Measurements from ENCODE around the gene SPDL1. TPM values are rescaled to one million over a fixed set of nuclear protein-coding genes. Genes with fewer than 3 reads are reported as not detected.

Gene SPDL1
- total RNA-seq, 2 donors from 2014 or later, result 8.0 to 13.7 TPM

DNA sequence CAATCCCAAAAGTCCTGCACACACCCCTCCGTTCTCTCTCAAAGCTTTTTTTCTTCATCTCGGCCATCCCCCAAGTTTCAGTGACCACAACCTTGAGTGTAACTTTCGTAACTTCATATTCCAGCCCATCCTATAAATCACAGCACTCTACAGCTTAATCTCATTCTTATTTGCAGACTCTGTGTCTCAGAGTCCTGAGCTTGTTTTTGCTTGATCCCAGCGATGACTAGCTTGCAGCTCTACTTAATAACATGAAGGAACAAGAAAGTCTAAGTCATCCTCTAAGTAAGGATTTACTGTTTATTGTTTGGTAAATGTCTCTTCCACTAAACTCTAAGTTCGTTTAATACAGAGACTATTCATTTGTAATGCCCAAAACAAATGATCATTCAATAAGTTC is 2.6 kb upstream of the SPDL1 start:
- Histone ChIP-seq H3K4me1 (no peaks in the 10 kb centered on the region), H3K27ac (no peak overlapping the region), H3K27me3 (no peaks in the 10 kb centered on the region), H3K9me3 (no peaks in the 10 kb centered on the region), H3K9ac (ENCODE audit: low read depth in 2 of 2, low read length in 2 of 2) (no peak overlapping the region), H3K4me3 (no peak overlapping the region), H3K36me3 (no peaks in the 10 kb centered on the region)
- intact Hi-C loops (cut with DNase I), result loop anchor here (2.0 to 10.0 kb wide), 2 partner anchors 594 to 896 kb away; no protein-coding TSS in a partner anchor
- TF ChIP-seq, protein P1, sequence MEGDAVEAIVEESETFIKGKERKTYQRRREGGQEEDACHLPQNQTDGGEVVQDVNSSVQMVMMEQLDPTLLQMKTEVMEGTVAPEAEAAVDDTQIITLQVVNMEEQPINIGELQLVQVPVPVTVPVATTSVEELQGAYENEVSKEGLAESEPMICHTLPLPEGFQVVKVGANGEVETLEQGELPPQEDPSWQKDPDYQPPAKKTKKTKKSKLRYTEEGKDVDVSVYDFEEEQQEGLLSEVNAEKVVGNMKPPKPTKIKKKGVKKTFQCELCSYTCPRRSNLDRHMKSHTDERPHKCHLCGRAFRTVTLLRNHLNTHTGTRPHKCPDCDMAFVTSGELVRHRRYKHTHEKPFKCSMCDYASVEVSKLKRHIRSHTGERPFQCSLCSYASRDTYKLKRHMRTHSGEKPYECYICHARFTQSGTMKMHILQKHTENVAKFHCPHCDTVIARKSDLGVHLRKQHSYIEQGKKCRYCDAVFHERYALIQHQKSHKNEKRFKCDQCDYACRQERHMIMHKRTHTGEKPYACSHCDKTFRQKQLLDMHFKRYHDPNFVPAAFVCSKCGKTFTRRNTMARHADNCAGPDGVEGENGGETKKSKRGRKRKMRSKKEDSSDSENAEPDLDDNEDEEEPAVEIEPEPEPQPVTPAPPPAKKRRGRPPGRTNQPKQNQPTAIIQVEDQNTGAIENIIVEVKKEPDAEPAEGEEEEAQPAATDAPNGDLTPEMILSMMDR (IDR thresholded peaks at IDR 0.05), result no peak
- DNase-seq, result no peak

DNA sequence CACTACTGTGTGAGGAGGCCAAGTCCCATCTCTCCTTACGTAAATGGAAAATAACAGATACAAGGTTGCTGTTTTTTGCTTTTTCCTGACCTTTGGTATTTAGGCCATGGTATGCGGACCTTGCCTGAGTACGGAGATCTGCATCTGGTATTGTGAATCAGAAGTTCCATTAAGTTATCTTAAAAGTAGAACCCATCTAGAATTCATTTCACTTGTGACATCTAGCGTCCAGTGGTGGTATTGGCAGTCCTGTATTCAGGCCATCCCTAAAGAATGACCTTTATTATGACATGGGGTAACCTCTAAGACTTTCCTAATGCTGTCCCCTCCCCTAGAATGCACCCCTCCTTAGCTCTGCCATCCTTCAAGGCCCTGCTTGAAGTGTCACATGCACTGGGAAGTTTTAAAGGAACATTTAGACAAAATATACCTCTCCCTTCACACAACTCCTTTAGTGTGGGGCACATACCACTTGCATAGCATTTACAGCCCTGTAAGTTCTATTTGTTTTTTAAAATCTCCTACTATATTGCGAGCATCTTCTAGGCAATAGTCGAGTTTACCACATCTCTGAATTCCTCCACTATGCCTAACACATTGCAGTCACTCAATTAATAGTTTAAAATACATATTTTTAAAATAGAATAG is 1.9 kb upstream of the SPDL1 start:
- intact Hi-C loops (cut with DNase I), result loop anchor here (2.0 to 10.0 kb wide), 2 partner anchors 595 to 897 kb away; no protein-coding TSS in a partner anchor
- no peaks in the 10 kb centered on the region for H3K4me1 ChIP-seq
- no peak overlapping the region for H3K9ac ChIP-seq (ENCODE audit: low read depth in 2 of 2, low read length in 2 of 2)
- no peaks in the 10 kb centered on the region for H3K27me3 ChIP-seq
- DNase-seq, result peak; percentile 78
- no peak overlapping the region for H3K4me3 ChIP-seq
- H3K9me3 ChIP-seq, result no peaks in the 10 kb centered on the region
- no peak overlapping the region for H3K27ac ChIP-seq
- TF ChIP-seq, protein P1 (IDR thresholded peaks at IDR 0.05), result peak; percentile 69
- no peaks in the 10 kb centered on the region for H3K36me3 ChIP-seq

DNA sequence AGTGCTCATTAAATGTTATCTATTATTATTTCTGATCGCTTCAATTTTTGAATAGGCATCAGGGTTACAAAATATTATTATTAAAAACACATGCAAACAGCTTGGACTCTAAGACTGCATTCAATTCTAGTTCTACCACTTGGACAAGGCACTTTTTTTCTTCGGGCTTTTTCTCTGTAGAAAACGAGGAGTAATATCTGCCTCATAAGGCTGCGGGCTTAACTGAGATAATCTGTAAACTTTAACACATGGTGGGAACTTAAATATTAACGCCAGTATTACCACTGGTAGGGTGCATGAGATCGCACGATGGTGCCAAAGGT is 511 bp upstream of the SPDL1 start:
- H3K9me3 ChIP-seq, result no peaks in the 10 kb centered on the region
- H3K27ac ChIP-seq, result peak overlapping the region; percentile 58
- H3K9ac ChIP-seq (ENCODE audit: low read depth in 2 of 2, low read length in 2 of 2), result peak overlapping the region in 1 of 2 donors; percentile 78
- no peaks in the 10 kb centered on the region for H3K36me3 ChIP-seq
- H3K27me3 ChIP-seq, result no peaks in the 10 kb centered on the region
- H3K4me1 ChIP-seq, result no peaks in the 10 kb centered on the region
- TF ChIP-seq, protein P1 (IDR thresholded peaks at IDR 0.05), result no peak
- intact Hi-C loops (cut with DNase I), result loop anchor here (10.0 kb wide), 1 partner anchor 898 kb away; no protein-coding TSS in a partner anchor
- peak overlapping the region; percentile 86 for H3K4me3 ChIP-seq
- no peak for DNase-seq

DNA sequence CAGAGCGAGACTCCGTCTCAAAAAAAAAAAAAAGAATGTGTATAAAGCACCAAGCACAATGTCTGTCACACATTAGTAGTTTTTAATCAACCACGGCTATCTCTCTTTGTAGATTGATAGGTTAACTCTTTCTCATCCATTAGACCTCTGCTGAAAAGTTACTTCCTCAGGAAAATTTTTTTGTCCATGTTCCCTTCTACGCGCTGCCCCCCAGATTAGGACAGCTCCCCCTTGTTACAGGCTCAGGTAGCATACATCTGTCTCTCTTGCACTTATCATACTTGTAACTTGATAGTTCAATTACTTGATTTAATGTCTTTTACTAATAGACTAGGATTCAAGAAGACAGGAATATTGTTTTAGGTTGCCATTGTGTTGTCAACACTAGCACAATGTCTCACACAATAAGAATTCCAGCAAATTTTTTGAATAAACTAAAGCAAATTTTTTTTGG is 1.5 kb downstream of the SPDL1 start:
- H3K27me3 ChIP-seq, result no peaks in the 10 kb centered on the region
- H3K27ac ChIP-seq, result no peak overlapping the region
- TF ChIP-seq, protein P1 (IDR thresholded peaks at IDR 0.05), result no peak
- no peaks in the 10 kb centered on the region for H3K36me3 ChIP-seq
- no peaks in the 10 kb centered on the region for H3K9me3 ChIP-seq
- no peak for DNase-seq
- no peak overlapping the region for H3K9ac ChIP-seq (ENCODE audit: low read depth in 2 of 2, low read length in 2 of 2)
- intact Hi-C loops (cut with DNase I), result loop anchor here (10.0 kb wide), 1 partner anchor 900 kb away; no protein-coding TSS in a partner anchor
- H3K4me3 ChIP-seq, result no peak overlapping the region
- H3K4me1 ChIP-seq, result no peaks in the 10 kb centered on the region

DNA sequence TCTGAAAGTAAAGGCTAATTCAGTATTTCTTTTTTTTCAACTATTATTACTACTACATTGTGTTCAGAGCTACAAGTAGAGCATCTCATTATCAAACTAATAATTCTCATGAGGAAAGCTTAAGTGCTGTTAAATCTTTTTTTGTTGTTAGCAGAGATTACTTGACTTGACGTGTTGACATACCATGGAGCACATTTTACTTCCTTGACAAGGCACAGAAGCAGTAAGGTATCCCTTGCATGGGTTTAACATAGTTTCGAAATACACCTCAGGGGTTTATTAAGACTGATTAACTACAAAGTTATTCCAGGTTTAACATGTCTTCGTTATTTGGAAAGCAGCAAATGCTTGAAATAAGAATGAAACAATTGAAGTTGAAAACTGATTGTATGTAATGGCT is 7.0 kb downstream of the SPDL1 start:
- intact Hi-C loops (cut with DNase I), result no loop called here
- DNase-seq, result no peak
- Histone ChIP-seq H3K4me3 (no peak overlapping the region), H3K36me3 (peaks cover 11% of the 10 kb centered on the region), H3K27ac (no peak overlapping the region), H3K9ac (ENCODE audit: low read depth in 2 of 2, low read length in 2 of 2) (no peak overlapping the region), H3K27me3 (no peaks in the 10 kb centered on the region), H3K4me1 (no peaks in the 10 kb centered on the region), H3K9me3 (no peaks in the 10 kb centered on the region)
- TF ChIP-seq, protein P1 (IDR thresholded peaks at IDR 0.05), result no peak

All from colonic mucosa (tissue), 4 donors.